Mammary epithelial cell (primary cell): Measurements from ENCODE around the gene NBL1.

Experiments used
- EZH2 ChIP-seq: IDR thresholded peaks from 2 replicates; pipeline ENCODE4 v1.6.1; 2012; ENCODE audit warnings: low read length, inconsistent platforms, borderline replicate concordance
- TF ChIP-seq, protein P1 (sequence below), 2 donors: IDR thresholded peaks in 1 of 2; conservative IDR thresholded peaks in 1 of 2; 2 replicates each; pipeline ENCODE4 v1.5.1; 2011 to 2012; ENCODE audit warnings: inconsistent platforms in 2 of 2, low read length in 2 of 2, mild to moderate bottlenecking in 2 of 2, control low read depth in 1 of 2, low read depth in 1 of 2; ENCODE audit not compliant: insufficient read depth in 1 of 2; ENCODE audit errors: extremely low read depth in 1 of 2

- TF ChIP-seq, protein P1, sequence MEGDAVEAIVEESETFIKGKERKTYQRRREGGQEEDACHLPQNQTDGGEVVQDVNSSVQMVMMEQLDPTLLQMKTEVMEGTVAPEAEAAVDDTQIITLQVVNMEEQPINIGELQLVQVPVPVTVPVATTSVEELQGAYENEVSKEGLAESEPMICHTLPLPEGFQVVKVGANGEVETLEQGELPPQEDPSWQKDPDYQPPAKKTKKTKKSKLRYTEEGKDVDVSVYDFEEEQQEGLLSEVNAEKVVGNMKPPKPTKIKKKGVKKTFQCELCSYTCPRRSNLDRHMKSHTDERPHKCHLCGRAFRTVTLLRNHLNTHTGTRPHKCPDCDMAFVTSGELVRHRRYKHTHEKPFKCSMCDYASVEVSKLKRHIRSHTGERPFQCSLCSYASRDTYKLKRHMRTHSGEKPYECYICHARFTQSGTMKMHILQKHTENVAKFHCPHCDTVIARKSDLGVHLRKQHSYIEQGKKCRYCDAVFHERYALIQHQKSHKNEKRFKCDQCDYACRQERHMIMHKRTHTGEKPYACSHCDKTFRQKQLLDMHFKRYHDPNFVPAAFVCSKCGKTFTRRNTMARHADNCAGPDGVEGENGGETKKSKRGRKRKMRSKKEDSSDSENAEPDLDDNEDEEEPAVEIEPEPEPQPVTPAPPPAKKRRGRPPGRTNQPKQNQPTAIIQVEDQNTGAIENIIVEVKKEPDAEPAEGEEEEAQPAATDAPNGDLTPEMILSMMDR (conservative IDR thresholded peaks at IDR 0.05 in 1 of 2, IDR thresholded peaks at IDR 0.05 in 1 of 2; ENCODE audit: extremely low read depth in 1 of 2, insufficient read depth in 1 of 2, low read depth in 1 of 2, low read length in 2 of 2) = no peak
- no peak for TF ChIP-seq EZH2
These were observed 44.3 kb upstream of the NBL1 start for GRCh38 chr1:19599810-19600209.
